ENCODE data around the gene TMC2.
"Not testable (repeated sequence)": the region's sequence is repeated elsewhere in the genome, so short reads cannot be mapped to it uniquely, and the experiment has no call there.

Gene TMC2

DNA sequence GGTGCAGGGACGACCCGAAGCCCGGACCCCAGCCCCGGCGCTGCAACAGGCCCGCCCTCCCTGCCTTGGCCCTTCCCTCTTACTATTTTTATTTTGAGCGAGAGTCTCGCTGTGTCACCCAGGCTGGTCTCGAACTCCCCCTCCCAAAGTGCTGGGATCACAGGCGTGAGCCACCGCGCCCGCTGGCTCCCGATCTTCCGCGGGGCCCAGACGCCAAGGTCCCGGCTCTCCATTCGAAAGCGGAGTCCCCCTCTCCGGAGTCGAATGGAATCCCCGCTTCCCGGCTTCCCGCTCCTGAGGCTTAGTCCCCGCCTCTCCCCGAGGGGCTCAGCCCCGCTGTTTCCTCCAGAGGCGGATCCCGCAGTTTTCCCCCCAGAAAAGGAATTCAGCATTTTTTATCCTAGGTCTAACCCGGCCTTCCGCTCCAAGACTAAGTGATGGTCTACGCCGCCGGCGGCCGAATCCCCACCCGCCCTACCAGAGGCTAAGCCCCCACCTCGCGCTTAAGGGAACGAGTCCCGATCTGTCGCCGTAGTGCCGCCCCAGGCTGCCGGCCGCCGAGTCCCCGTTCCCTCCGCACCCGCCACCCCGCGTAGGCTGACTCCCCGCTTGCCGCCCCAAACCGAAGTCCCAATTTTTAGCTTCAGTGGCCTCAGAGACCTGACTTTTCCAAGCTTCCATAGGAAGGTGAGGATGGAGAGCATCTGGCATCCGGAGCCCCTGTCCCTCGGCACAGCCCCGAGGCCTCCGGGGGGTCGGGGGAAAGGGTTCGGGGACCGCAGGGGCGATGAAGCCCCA, 11.5 kb upstream of the TMC2 start:
- DNase-seq = peak; percentile 40

DNA sequence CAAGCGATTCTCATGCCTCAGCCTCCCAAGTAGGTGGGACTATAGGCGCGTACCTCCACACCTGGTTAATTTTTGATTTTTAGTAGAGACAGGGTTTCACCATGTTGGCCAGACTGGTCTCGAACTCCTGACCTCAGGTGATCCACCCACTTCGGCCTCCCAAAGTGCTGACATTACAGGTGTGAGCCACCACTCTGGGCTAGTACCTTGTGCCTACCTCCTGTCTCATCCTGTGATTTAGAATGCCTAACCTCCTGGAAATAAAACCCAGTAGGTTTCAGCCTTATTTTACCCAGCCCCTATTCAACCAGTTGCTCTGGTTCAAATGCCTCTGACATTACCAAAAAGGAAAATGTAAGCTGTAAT, 10.2 kb upstream of the TMC2 start:
- not testable (repeated sequence) for H3K36me3 ChIP-seq; DNase-seq; H3K27me3 ChIP-seq; H3K4me1 ChIP-seq; H3K4me3 ChIP-seq (ENCODE audit: low read depth, low read length); H3K9me3 ChIP-seq

More for the DNA sequence above, 11.5 kb upstream of the TMC2 start:
- Histone ChIP-seq H3K4me1 (no peaks in the 10 kb centered on the region), H3K36me3 (no peaks in the 10 kb centered on the region), H3K27me3 (no peaks in the 10 kb centered on the region), H3K4me3 (ENCODE audit: low read depth, low read length) (peak overlapping the region; percentile 73), H3K9me3 (no peaks in the 10 kb centered on the region)
- TF ChIP-seq, protein P1, sequence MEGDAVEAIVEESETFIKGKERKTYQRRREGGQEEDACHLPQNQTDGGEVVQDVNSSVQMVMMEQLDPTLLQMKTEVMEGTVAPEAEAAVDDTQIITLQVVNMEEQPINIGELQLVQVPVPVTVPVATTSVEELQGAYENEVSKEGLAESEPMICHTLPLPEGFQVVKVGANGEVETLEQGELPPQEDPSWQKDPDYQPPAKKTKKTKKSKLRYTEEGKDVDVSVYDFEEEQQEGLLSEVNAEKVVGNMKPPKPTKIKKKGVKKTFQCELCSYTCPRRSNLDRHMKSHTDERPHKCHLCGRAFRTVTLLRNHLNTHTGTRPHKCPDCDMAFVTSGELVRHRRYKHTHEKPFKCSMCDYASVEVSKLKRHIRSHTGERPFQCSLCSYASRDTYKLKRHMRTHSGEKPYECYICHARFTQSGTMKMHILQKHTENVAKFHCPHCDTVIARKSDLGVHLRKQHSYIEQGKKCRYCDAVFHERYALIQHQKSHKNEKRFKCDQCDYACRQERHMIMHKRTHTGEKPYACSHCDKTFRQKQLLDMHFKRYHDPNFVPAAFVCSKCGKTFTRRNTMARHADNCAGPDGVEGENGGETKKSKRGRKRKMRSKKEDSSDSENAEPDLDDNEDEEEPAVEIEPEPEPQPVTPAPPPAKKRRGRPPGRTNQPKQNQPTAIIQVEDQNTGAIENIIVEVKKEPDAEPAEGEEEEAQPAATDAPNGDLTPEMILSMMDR (IDR thresholded peaks at IDR 0.05; ENCODE audit: low read depth, low read length) = no peak

DNA sequence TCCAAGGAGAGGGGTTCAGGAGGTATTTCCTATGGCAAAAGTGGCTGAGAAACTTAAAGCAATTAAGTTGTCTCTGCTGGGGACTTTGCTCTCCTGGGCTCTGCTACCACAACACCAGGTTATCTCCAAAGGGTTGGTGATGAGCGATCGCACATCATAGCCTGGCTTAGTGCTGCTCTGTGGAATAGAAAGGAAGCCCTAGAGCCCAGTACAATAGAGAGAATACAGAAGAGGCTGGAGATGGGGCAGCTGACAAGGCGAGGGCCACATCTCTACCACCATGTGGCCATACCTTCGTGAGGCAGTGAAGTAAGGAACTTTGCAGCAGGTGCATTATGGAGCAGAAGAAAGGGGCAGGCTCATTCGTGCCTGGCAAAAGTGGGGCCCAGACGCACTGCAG, 8.6 kb upstream of the TMC2 start:
- TF ChIP-seq, protein P1 (IDR thresholded peaks at IDR 0.05; ENCODE audit: low read depth, low read length) = no peak
- H3K9me3 ChIP-seq = no peaks in the 10 kb centered on the region
- no peaks in the 10 kb centered on the region for H3K27me3 ChIP-seq
- no peaks in the 10 kb centered on the region for H3K4me1 ChIP-seq
- H3K36me3 ChIP-seq = no peaks in the 10 kb centered on the region
- no peak for DNase-seq
- no peak overlapping the region for H3K4me3 ChIP-seq (ENCODE audit: low read depth, low read length)

DNA sequence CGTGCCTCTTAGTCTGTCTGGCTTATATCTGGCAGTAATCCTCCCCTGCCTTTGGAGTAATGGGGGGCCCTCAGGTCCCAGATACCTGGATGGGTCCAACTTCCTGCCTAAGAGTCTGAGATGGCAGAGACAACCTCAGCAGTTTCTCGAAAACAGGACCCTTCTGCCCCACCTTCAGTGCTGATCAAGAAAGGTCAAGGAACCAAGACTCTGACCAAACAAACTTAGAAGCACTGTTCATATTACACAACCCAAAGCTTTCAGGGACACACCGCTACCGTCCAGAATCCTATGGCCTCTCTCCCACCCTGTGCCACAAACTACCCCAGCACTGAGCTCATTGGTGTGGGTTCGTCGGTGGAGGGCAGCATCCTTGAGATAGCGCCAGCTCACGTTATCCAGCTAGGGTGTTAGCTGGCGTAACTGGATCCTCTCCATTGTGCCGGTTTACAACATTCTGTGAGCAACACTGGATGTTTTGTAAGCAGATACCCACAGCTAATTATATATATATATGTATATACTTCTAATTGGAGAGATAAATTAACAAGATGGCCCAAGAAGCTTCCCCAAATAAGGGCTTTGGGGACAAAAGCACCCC, 7.6 kb upstream of the TMC2 start:
- Histone ChIP-seq H3K36me3 (no peaks in the 10 kb centered on the region), H3K4me1 (no peaks in the 10 kb centered on the region), H3K27me3 (no peaks in the 10 kb centered on the region), H3K4me3 (ENCODE audit: low read depth, low read length) (no peak overlapping the region), H3K9me3 (no peaks in the 10 kb centered on the region)
- TF ChIP-seq, protein P1 (IDR thresholded peaks at IDR 0.05; ENCODE audit: low read depth, low read length) = no peak
- no peak for DNase-seq

DNA sequence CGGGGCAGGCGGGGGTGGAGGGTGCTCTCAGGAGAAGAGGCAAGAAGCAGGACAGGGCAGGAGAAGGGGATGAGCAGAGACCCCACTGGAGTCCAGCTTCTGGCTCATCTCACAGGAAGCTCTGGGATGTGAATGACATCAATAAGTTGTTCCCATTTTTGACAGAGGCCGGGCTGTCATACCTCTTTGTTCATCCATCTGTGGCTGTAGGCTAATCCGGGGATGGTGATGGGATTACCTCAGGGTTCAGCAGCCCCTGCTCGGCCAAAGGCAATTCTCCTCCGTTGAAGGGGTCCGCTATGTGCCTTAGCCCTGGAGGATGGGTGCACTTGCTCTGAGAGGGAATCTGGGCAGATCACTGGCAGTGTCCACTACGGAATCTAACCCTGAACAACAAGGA, 3.3 kb upstream of the TMC2 start:
- no peak for DNase-seq

DNA sequence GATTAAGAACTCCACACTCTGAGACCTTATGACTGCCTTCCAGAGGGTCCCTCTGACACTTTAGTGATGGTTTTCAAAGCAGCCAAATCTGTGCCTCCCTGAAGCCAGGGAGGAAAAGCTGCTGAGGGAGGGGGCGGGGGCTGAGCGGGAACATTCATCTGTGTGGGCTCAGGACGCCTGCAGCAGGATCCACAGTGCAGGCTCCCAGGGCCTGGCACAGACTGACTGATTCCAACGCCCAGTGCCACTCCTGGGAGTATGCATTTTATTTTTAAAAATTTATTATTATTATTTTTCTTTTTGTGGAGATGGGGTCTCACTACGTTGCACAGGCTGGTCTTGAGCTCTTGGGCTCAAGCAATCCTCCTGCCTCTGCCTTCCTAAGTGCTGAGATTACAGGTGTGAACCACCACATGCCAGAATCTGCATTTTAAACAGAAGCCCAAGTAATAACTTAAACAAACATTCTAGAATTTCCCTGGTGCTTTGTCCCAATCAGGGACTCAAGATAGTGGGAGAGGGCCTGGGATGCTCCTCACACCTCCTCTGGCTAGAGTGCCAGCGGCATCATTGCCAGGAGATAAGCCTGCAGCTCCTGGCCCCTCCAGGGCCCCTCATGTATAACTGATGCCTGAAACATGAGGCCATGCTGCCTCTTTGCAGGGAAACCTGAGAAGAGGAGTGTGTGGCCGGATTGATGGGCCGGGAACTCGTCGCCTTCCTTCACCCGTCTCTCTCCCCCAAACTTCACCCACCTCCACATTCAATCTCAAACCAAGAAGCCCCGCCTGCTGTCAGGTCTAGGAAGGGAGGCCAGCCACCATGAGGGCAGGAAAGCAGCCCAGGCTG, 438 bp upstream of the TMC2 start:
- DNase-seq = no peak
- TF ChIP-seq, protein P1 (IDR thresholded peaks at IDR 0.05; ENCODE audit: low read depth, low read length) = no peak
- no peak overlapping the region for H3K4me3 ChIP-seq (ENCODE audit: low read depth, low read length)
- H3K36me3 ChIP-seq = no peaks in the 10 kb centered on the region
- no peaks in the 10 kb centered on the region for H3K27me3 ChIP-seq
- H3K9me3 ChIP-seq = no peaks in the 10 kb centered on the region
- peaks cover 3% of the 10 kb centered on the region; the same call in 1 of the 2 replicates for H3K4me1 ChIP-seq

More for the DNA sequence above, 3.3 kb upstream of the TMC2 start:
- TF ChIP-seq, protein P1 (IDR thresholded peaks at IDR 0.05; ENCODE audit: low read depth, low read length) = no peak
- Histone ChIP-seq H3K4me3 (ENCODE audit: low read depth, low read length) (no peak overlapping the region), H3K9me3 (no peaks in the 10 kb centered on the region), H3K27me3 (no peaks in the 10 kb centered on the region), H3K4me1 (peaks cover 3% of the 10 kb centered on the region; the same call in 1 of the 2 replicates), H3K36me3 (no peaks in the 10 kb centered on the region)

Measured in BE2C (cell line).